H9 (cell line): ENCODE results near the gene TMEM151B. TPM values are rescaled to one million over a fixed set of nuclear protein-coding genes. Genes with fewer than 3 reads are reported as not detected.

Experiments used
- DNase-seq: peaks from one replicate; pipeline ENCODE4 v3.0.0-alpha.2; 2017
- H2AFZ ChIP-seq: one replicate; pipeline ENCODE4 v1.6.1; 2013; ENCODE audit warnings: mild to moderate bottlenecking, low read length, control low read depth, moderate library complexity
- H2AK5ac ChIP-seq: 2 replicates; pipeline ENCODE4 v1.6.1; 2013; ENCODE audit warnings: low read length, control low read depth, mixed read lengths; ENCODE audit not compliant: insufficient read length
- H2BK120ac ChIP-seq: one replicate; pipeline ENCODE4 v1.6.1; 2013; ENCODE audit warnings: low read depth, mild to moderate bottlenecking, low read length, control low read depth, inconsistent platforms; ENCODE audit not compliant: poor library complexity, severe bottlenecking
- H2BK12ac ChIP-seq: 2 replicates; pipeline ENCODE4 v1.6.1; 2013; ENCODE audit warnings: low read length, control low read depth, mixed read lengths, low read depth; ENCODE audit not compliant: insufficient read length
- H2BK15ac ChIP-seq: 2 replicates; pipeline ENCODE4 v1.6.1; 2013; ENCODE audit warnings: low read depth, low read length, control low read depth
- H2BK20ac ChIP-seq: one replicate; pipeline ENCODE4 v1.6.1; 2013; ENCODE audit warnings: low read depth, mild to moderate bottlenecking, low read length, control low read depth, inconsistent platforms; ENCODE audit not compliant: poor library complexity, severe bottlenecking
- H2BK5ac ChIP-seq: 2 replicates; pipeline ENCODE4 v1.6.1; 2013; ENCODE audit warnings: low read length, control low read depth, mixed read lengths; ENCODE audit not compliant: insufficient read length
- H3K14ac ChIP-seq: 2 replicates; pipeline ENCODE4 v1.6.1; 2013; ENCODE audit warnings: low read length, control low read depth; ENCODE audit not compliant: insufficient read depth
- H3K18ac ChIP-seq: 2 replicates; pipeline ENCODE4 v1.6.1; 2013; ENCODE audit warnings: low read depth, mild to moderate bottlenecking, mixed read lengths, low read length, control low read depth; ENCODE audit not compliant: insufficient read length
- H3K23ac ChIP-seq: 2 replicates; pipeline ENCODE4 v1.6.1; 2013; ENCODE audit warnings: low read length, control low read depth, mixed read lengths, low read depth; ENCODE audit not compliant: insufficient read length
- H3K23me2 ChIP-seq: 2 replicates; pipeline ENCODE4 v1.6.1; 2013; ENCODE audit warnings: low read depth, mild to moderate bottlenecking, mixed read lengths, low read length, control low read depth; ENCODE audit not compliant: insufficient read length, poor library complexity, severe bottlenecking
- H3K27ac ChIP-seq: 2 replicates; pipeline ENCODE4 v1.5.1; 2013; ENCODE audit warnings: low read length, control low read depth, mixed read lengths, low read depth; ENCODE audit not compliant: insufficient read length
- H3K27me3 ChIP-seq: 2 replicates; pipeline ENCODE4 v1.6.1; 2013; ENCODE audit warnings: low read length, control low read depth, inconsistent platforms; ENCODE audit not compliant: insufficient read depth
- H3K4ac ChIP-seq: 2 replicates; pipeline ENCODE4 v1.6.1; 2013; ENCODE audit warnings: low read depth, mild to moderate bottlenecking, control low read depth, inconsistent platforms, low read length, moderate library complexity
- H3K4me1 ChIP-seq: 2 replicates; pipeline ENCODE4 v1.6.1; 2013; ENCODE audit warnings: low read length, control low read depth, inconsistent platforms; ENCODE audit not compliant: insufficient read depth
- H3K4me2 ChIP-seq: 2 replicates; pipeline ENCODE4 v1.6.1; 2013; ENCODE audit warnings: low read length, control low read depth, mixed read lengths; ENCODE audit not compliant: insufficient read length, insufficient read depth
- H3K56ac ChIP-seq: 2 replicates; pipeline ENCODE4 v1.6.1; 2013; ENCODE audit warnings: low read depth, mild to moderate bottlenecking, mixed read lengths, low read length, control low read depth; ENCODE audit not compliant: insufficient read length
- H3K79me1 ChIP-seq: 2 replicates; pipeline ENCODE4 v1.6.1; 2013; ENCODE audit warnings: low read depth, mild to moderate bottlenecking, moderate library complexity, low read length, control low read depth, inconsistent platforms; ENCODE audit not compliant: insufficient read depth, poor library complexity, severe bottlenecking
- H3K79me2 ChIP-seq: 2 replicates; pipeline ENCODE4 v1.6.1; 2013; ENCODE audit warnings: low read length, control low read depth, inconsistent platforms; ENCODE audit not compliant: insufficient read depth
- H3K9ac ChIP-seq: 2 replicates; pipeline ENCODE4 v1.6.1; 2013; ENCODE audit warnings: low read length, control low read depth, mixed read lengths; ENCODE audit not compliant: insufficient read length; ENCODE audit errors: extremely low read depth
- H3K9me3 ChIP-seq: one replicate; pipeline ENCODE4 v1.6.1; 2013; ENCODE audit warnings: low read depth, low read length, inconsistent platforms; ENCODE audit not compliant: control insufficient read depth
- H3T11ph ChIP-seq: one replicate; pipeline ENCODE4 v1.6.1; 2013; ENCODE audit warnings: mild to moderate bottlenecking, low read length, control low read depth, inconsistent platforms
- H4K20me1 ChIP-seq: one replicate; pipeline ENCODE4 v1.6.1; 2013; ENCODE audit not compliant: control insufficient read depth, insufficient read length, insufficient read depth
- H4K5ac ChIP-seq: 2 replicates; pipeline ENCODE4 v1.6.1; 2013; ENCODE audit warnings: low read depth, mild to moderate bottlenecking, mixed read lengths, low read length, control low read depth; ENCODE audit not compliant: insufficient read length
- H4K8ac ChIP-seq: replicated peaks from 2 replicates; pipeline ENCODE4 v1.6.1; 2013; ENCODE audit warnings: low read length, control low read depth, mixed read lengths, low read depth; ENCODE audit not compliant: insufficient read length
- H4K91ac ChIP-seq: 2 replicates; pipeline ENCODE4 v1.6.1; 2013; ENCODE audit warnings: low read depth, mild to moderate bottlenecking, moderate library complexity, mixed read lengths, low read length, control low read depth; ENCODE audit not compliant: insufficient read length
- H3K27ac Mint-ChIP-seq, 3 experiments: 2 replicates in 2 of 3; 3 replicates in 1 of 3; pipeline ENCODE4 v1.8.0; 2020 to 2021; ENCODE audit warnings: mixed read lengths in 3 of 3, mild to moderate bottlenecking in 1 of 3, moderate library complexity in 1 of 3
- H3K27me3 Mint-ChIP-seq: 2 replicates; pipeline ENCODE4 v1.8.0; 2021; ENCODE audit warnings: low read depth, mild to moderate bottlenecking, moderate library complexity, mixed read lengths
- H3K36me3 Mint-ChIP-seq, 3 experiments: 2 replicates in 2 of 3; 3 replicates in 1 of 3; pipeline ENCODE4 v1.8.0; 2020 to 2021; ENCODE audit warnings: low read depth in 3 of 3, mixed read lengths in 3 of 3; ENCODE audit not compliant: insufficient read depth in 1 of 3
- H3K4me1 Mint-ChIP-seq, 2 experiments: 2 replicates each; pipeline ENCODE4 v1.8.0; 2020; ENCODE audit warnings: mixed read lengths in 2 of 2
- H3K4me3 Mint-ChIP-seq, 2 experiments: 2 replicates in 1 of 2; 3 replicates in 1 of 2; pipeline ENCODE4 v1.8.0; 2020 to 2021; ENCODE audit warnings: mild to moderate bottlenecking in 2 of 2, mixed read lengths in 2 of 2, moderate library complexity in 1 of 2
- H3K9me3 Mint-ChIP-seq, 2 experiments: 2 replicates in 1 of 2; 3 replicates in 1 of 2; pipeline ENCODE4 v1.8.0; 2020; ENCODE audit warnings: mild to moderate bottlenecking in 2 of 2, mixed read lengths in 2 of 2, moderate library complexity in 1 of 2
- CTCF ChIP-seq: fragments of 200-600 bp; sonication (generic); conservative IDR thresholded peaks from 3 replicates; pipeline ENCODE4 v1.8.0; 2021; ENCODE audit warnings: antibody characterized with exemption, mild to moderate bottlenecking
- WGBS: extraction: QIAGEN DNeasy Blood & Tissue Kit; methylation state at CpG from one replicate; pipeline ENCODE4 v1.1.7; 2013; ENCODE audit warnings: missing lambda C conversion rate, low lambda C conversion rate, mixed read lengths; ENCODE audit not compliant: insufficient read length; ENCODE audit errors: extremely low coverage; 5-methylcytosine and 5-hydroxymethylcytosine counted together
- total RNA-seq: library from RNA; stranded (reverse); gene quantifications from 2 replicates; pipeline ENCODE4 v1.2.1, GENCODE V29; 2021

The TMEM151B gene
- total RNA-seq, 1 experiment from 2014 or later: 2.4 TPM

- Histone ChIP-seq H3K4me1 (peaks cover 2% of the 10 kb centered on the region; the same call in 1 of the 2 replicates), H3K27me3 (0 out of 2 replicates have a peak, but pooled peaks cover 3% of the 10 kb centered on the region), H3K56ac (no peak overlapping the region), H3T11ph (no peak overlapping the region), H3K9ac (no peak overlapping the region), H4K5ac (no peak overlapping the region), H4K8ac (no peak overlapping the region), H2BK5ac (no peak overlapping the region), H4K20me1 (no peaks in the 10 kb centered on the region), H3K23ac (no peak overlapping the region), H2BK15ac (no peak overlapping the region), H2BK20ac (no peak overlapping the region), H3K4me2 (no peak overlapping the region), H2AK5ac (no peak overlapping the region), H3K18ac (no peak overlapping the region), H3K79me1 (no peaks in the 10 kb centered on the region), H3K23me2 (no peaks in the 10 kb centered on the region), H3K4ac (no peak overlapping the region), H3K27ac (no peak overlapping the region), H2AFZ (no peak overlapping the region), H2BK12ac (no peak overlapping the region), H3K9me3 (no peaks in the 10 kb centered on the region), H2BK120ac (no peak overlapping the region), H3K14ac (no peak overlapping the region), H3K79me2 (no peaks in the 10 kb centered on the region), H4K91ac (no peak overlapping the region)
- Mint-ChIP-seq H3K36me3 (no peaks in the 10 kb centered on the region), H3K27ac (no peak overlapping the region), H3K9me3 (no peaks in the 10 kb centered on the region; a peak in 2 of 5 replicates), H3K27me3 (peaks cover 12% of the 10 kb centered on the region), H3K4me1 (peaks cover 36 to 42% of the 10 kb centered on the region in 2 experiments), H3K4me3 (no peak overlapping the region)
- no CpG with 5 or more reads among the region's 5 CpGs for WGBS
- DNase-seq: no peak
- no peak for TF ChIP-seq CTCF
Measured at GRCh38 chr6:44333942-44334341, 63.7 kb downstream of the TMEM151B start.
